Neuronal stem cell (in vitro differentiated cells): ENCODE measurements around the gene DNAJC6.
"Not testable (repeated sequence)": the region's sequence is repeated elsewhere in the genome, so short reads cannot be mapped to it uniquely, and the experiment has no call there.

Source experiments
- DNase-seq: peaks from one replicate; pipeline ENCODE4 v3.0.0-alpha.2; 2013; ENCODE audit warnings: low spot score
- H2AFZ ChIP-seq: one replicate; pipeline ENCODE4 v1.6.1; 2013; ENCODE audit warnings: mild to moderate bottlenecking, low read length, inconsistent platforms
- H2AK5ac ChIP-seq: 2 replicates; pipeline ENCODE4 v1.6.1; 2013; ENCODE audit warnings: low read depth, mild to moderate bottlenecking, inconsistent platforms, low read length, moderate library complexity, mixed read lengths
- H2BK120ac ChIP-seq: 2 replicates; pipeline ENCODE4 v1.6.1; 2013; ENCODE audit warnings: low read depth, mild to moderate bottlenecking, inconsistent platforms, low read length, moderate library complexity, mixed read lengths
- H2BK12ac ChIP-seq: one replicate; pipeline ENCODE4 v1.6.1; 2013; ENCODE audit warnings: low read length, inconsistent platforms
- H2BK15ac ChIP-seq: 2 replicates; pipeline ENCODE4 v1.6.1; 2013; ENCODE audit warnings: mild to moderate bottlenecking, low read length, inconsistent platforms, mixed read lengths
- H2BK5ac ChIP-seq: one replicate; pipeline ENCODE4 v1.6.1; 2013; ENCODE audit warnings: inconsistent platforms, mild to moderate bottlenecking, low read length, moderate library complexity
- H3K14ac ChIP-seq: one replicate; pipeline ENCODE4 v1.6.1; 2013; ENCODE audit warnings: low read length, inconsistent platforms
- H3K18ac ChIP-seq: 2 replicates; pipeline ENCODE4 v1.6.1; 2013; ENCODE audit warnings: low read length, inconsistent platforms
- H3K23ac ChIP-seq: 2 replicates; pipeline ENCODE4 v1.6.1; 2013; ENCODE audit warnings: low read depth, mild to moderate bottlenecking, mixed read lengths, low read length, inconsistent platforms; ENCODE audit not compliant: poor library complexity
- H3K27ac ChIP-seq: replicated peaks from 3 replicates; pipeline ENCODE4 v1.5.1; 2013; ENCODE audit warnings: low read length, inconsistent platforms
- H3K27me3 ChIP-seq, 3 experiments: 2 replicates each; pipeline ENCODE4 v1.6.1; 2013; ENCODE audit warnings: low read length in 3 of 3, mild to moderate bottlenecking in 2 of 3, inconsistent platforms in 1 of 3, low read depth in 1 of 3, mixed read lengths in 1 of 3, moderate library complexity in 1 of 3; ENCODE audit not compliant: control insufficient read depth in 3 of 3, insufficient read depth in 3 of 3
- H3K36me3 ChIP-seq, 2 donors: replicated peaks in 1 of 2; 2 replicates each; pipeline ENCODE4 v1.6.1; 2013; ENCODE audit warnings: low read length in 2 of 2; ENCODE audit not compliant: control insufficient read depth in 2 of 2, insufficient read depth in 2 of 2
- H3K4ac ChIP-seq: 2 replicates; pipeline ENCODE4 v1.6.1; 2013; ENCODE audit warnings: inconsistent platforms, mild to moderate bottlenecking, low read length, moderate library complexity
- H3K4me1 ChIP-seq, 2 donors: 1 replicate in 1 of 2; 2 replicates in 1 of 2; pipeline ENCODE4 v1.6.1; 2013; ENCODE audit warnings: low read length in 2 of 2, low read depth in 1 of 2; ENCODE audit not compliant: control insufficient read depth in 2 of 2, insufficient read depth in 1 of 2
- H3K4me2 ChIP-seq: one replicate; pipeline ENCODE4 v1.6.1; 2013; ENCODE audit warnings: mild to moderate bottlenecking, low read length, inconsistent platforms; ENCODE audit not compliant: insufficient read depth, poor library complexity, severe bottlenecking
- H3K4me3 ChIP-seq, 2 donors: 2 replicates each; pipeline ENCODE4 v1.5.1; 2013; ENCODE audit warnings: low read length in 2 of 2, mild to moderate bottlenecking in 2 of 2, inconsistent platforms in 1 of 2, moderate library complexity in 1 of 2
- H3K79me1 ChIP-seq: one replicate; pipeline ENCODE4 v1.6.1; 2013; ENCODE audit warnings: low read depth, mild to moderate bottlenecking, inconsistent platforms, low read length, moderate library complexity
- H3K9ac ChIP-seq: one replicate; pipeline ENCODE4 v1.6.1; 2013; ENCODE audit warnings: mild to moderate bottlenecking, low read depth, low read length, inconsistent platforms; ENCODE audit not compliant: poor library complexity
- H3K9me3 ChIP-seq, 2 donors: replicated peaks in 1 of 2; 2 replicates each; pipeline versions ENCODE3 to v1.6.1; 2013; ENCODE audit warnings: low read length in 2 of 2, mild to moderate bottlenecking in 2 of 2, inconsistent platforms in 1 of 2, low read depth in 1 of 2, mixed read lengths in 1 of 2, moderate library complexity in 1 of 2; ENCODE audit not compliant: control insufficient read depth in 2 of 2, insufficient read depth in 1 of 2
- H4K8ac ChIP-seq: one replicate; pipeline ENCODE4 v1.6.1; 2013; ENCODE audit warnings: low read depth, mild to moderate bottlenecking, inconsistent platforms, low read length, moderate library complexity
- H4K91ac ChIP-seq: one replicate; pipeline ENCODE4 v1.6.1; 2013; ENCODE audit warnings: low read length, low read depth, mild to moderate bottlenecking, inconsistent platforms; ENCODE audit not compliant: poor library complexity
- WGBS, 2 donors: extraction: QIAGEN DNeasy Blood & Tissue Kit; methylation state at CpG; one replicate each; pipeline ENCODE4 v1.1.7; 2013; ENCODE audit warnings: missing lambda C conversion rate in 2 of 2, mixed read lengths in 1 of 2; ENCODE audit not compliant: insufficient read length in 2 of 2, insufficient replicate concordance in 1 of 2; ENCODE audit errors: extremely low coverage in 2 of 2; 5-methylcytosine and 5-hydroxymethylcytosine counted together

The DNAJC6 gene

DNA sequence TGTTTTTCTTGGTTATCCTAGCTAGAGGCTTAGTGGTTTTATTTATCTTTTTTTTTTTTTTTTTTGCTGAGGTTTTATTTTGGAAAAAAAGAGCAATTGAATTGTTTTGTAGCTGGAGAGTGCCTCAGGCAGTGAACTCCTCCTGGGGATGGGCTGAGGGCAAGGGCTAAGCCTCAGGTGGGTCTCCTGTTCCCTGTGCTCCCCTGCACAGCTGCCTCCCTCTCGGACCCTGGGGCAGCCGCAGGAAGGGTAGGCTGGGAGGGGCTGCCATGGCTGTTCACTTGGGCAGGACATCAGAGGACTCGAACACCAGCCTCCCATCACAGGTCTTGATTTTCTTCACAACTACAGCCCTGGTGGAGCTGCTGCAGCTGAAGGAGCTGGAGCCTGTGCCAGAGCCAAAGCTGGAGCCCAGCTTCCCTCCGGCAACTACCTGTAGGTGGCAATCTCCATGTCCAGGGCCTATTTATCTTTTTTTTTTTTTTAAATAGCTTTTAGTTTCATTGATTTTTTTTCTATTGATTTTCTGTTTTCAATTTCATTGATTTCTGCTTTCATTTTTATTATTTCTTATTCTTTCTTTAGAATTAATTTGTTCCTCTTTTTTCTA is 140.0 kb downstream of the DNAJC6 start:
- H3K14ac ChIP-seq = no peak overlapping the region
- H2BK12ac ChIP-seq = no peak overlapping the region
- no peak overlapping the region for H3K27ac ChIP-seq
- no peaks in the 10 kb centered on the region for H3K36me3 ChIP-seq
- H2BK5ac ChIP-seq = no peak overlapping the region
- peak overlapping the region; percentile 25 for H2AK5ac ChIP-seq
- no peak overlapping the region for H3K9ac ChIP-seq
- no peaks in the 10 kb centered on the region for H3K27me3 ChIP-seq
- H3K18ac ChIP-seq = no peak overlapping the region
- no peak overlapping the region for H3K4ac ChIP-seq
- no peak overlapping the region for H2AFZ ChIP-seq
- no peaks in the 10 kb centered on the region for H3K4me1 ChIP-seq
- H3K4me2 ChIP-seq = no peak overlapping the region
- no peak overlapping the region for H4K8ac ChIP-seq
- H3K9me3 ChIP-seq = no peaks in the 10 kb centered on the region
- peak overlapping the region in 1 of 2 donors; percentile 10 for H3K4me3 ChIP-seq
- no peak overlapping the region for H3K23ac ChIP-seq
- WGBS, 2 donors = no CpG with 5 or more reads among the region's 4 CpGs
- H2BK15ac ChIP-seq = no peak overlapping the region
- no peak overlapping the region for H4K91ac ChIP-seq
- no peak for DNase-seq
- no peak overlapping the region for H2BK120ac ChIP-seq
- no peaks in the 10 kb centered on the region for H3K79me1 ChIP-seq

DNA sequence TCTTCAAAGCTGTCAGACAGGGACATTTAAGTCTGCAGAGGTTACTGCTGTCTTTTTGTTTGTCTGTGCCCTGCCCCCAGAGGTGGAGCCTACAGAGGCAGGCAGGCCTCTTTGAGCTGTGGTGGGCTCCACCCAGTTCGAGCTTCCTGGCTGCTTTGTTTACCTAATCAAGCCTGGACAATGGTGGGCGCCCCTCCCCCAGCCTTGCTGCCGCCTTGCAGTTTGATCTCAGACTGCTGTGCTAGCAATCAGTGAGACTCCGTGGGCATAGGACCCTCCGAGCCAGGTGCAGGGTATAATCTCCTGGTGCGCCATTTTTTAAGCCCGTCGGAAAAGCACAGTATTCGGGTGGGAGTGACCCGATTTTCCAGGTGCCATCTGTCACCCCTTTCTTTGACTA is 146.3 kb downstream of the DNAJC6 start:
- not testable (repeated sequence) for H4K91ac ChIP-seq, H3K23ac ChIP-seq, H3K27me3 ChIP-seq

DNA sequence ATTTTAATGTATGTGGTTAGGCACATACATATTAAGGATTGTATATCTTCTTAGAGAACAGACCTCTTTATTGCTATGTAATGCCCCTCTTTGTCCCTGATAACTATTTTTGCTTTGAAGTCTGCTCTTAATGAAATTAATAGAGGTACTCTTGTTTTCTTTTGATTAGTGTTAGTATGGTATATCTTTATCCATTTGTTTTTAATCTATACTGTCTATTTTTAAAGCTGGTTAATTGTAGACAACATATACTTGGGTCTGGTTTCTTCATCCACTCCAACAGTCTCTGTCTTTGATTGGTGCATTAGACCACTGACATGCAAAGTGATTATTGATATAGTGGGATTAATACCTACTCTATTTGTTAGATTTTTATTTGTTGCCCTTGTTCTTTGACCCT is 147.1 kb downstream of the DNAJC6 start:
- no peaks in the 10 kb centered on the region for H3K79me1 ChIP-seq
- H3K36me3 ChIP-seq = no peaks in the 10 kb centered on the region
- no peak overlapping the region for H2BK15ac ChIP-seq
- no peak overlapping the region for H3K23ac ChIP-seq
- no peak overlapping the region for H4K8ac ChIP-seq
- H2BK12ac ChIP-seq = no peak overlapping the region
- no peak overlapping the region for H3K4me3 ChIP-seq
- H3K27ac ChIP-seq = no peak overlapping the region
- H3K4me2 ChIP-seq = no peak overlapping the region
- H3K4me1 ChIP-seq = peaks cover 0 to 2% of the 10 kb centered on the region in 2 donors
- no peak overlapping the region for H3K14ac ChIP-seq
- no peak overlapping the region for H2AK5ac ChIP-seq
- H3K4ac ChIP-seq = no peak overlapping the region
- H3K27me3 ChIP-seq = no peaks in the 10 kb centered on the region
- no peak overlapping the region for H3K18ac ChIP-seq
- H3K9me3 ChIP-seq = no peaks in the 10 kb centered on the region
- H4K91ac ChIP-seq = no peak overlapping the region
- H3K9ac ChIP-seq = no peak overlapping the region
- no peak overlapping the region for H2BK120ac ChIP-seq
- H2BK5ac ChIP-seq = no peak overlapping the region
- no peak for DNase-seq
- no peak overlapping the region for H2AFZ ChIP-seq

More for the DNA sequence above, 146.3 kb downstream of the DNAJC6 start:
- H2BK120ac ChIP-seq, H4K8ac ChIP-seq, H3K14ac ChIP-seq, H3K9me3 ChIP-seq, DNase-seq, H3K27ac ChIP-seq, H3K4me3 ChIP-seq, H2BK15ac ChIP-seq, H3K79me1 ChIP-seq, H2BK5ac ChIP-seq, H3K4me1 ChIP-seq, H2AK5ac ChIP-seq, H3K4ac ChIP-seq, H3K36me3 ChIP-seq, H3K4me2 ChIP-seq, H2BK12ac ChIP-seq, H3K9ac ChIP-seq, H3K18ac ChIP-seq, H2AFZ ChIP-seq: not testable (repeated sequence)
- WGBS, 2 donors = no CpG with 5 or more reads among the region's 10 CpGs

DNA sequence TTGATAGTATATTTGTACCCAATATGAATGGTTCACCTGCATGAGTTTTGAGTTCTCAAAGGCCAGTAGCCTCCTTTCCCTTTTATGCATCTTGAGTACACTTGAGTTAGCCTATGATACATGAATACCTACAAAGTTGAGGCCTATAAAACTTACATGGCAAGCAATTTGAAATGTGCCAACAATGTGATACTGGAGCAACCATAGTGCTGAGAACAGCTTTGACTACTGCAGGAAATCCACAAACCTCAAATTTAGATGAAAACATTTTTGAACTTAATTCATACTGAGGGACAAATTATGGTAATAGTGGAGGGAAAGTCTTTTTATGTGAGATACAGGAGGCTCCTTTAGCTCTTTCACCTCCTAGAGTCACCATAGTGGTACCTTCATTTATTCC is 148.5 kb downstream of the DNAJC6 start:
- peaks cover 0 to 2% of the 10 kb centered on the region in 2 donors for H3K4me1 ChIP-seq
- H3K9me3 ChIP-seq = no peaks in the 10 kb centered on the region
- no peak overlapping the region for H3K23ac ChIP-seq
- no peaks in the 10 kb centered on the region for H3K27me3 ChIP-seq
- H2AFZ ChIP-seq = no peak overlapping the region
- H2BK12ac ChIP-seq = no peak overlapping the region
- no peak overlapping the region for H3K27ac ChIP-seq
- no peak for DNase-seq
- no peaks in the 10 kb centered on the region for H3K36me3 ChIP-seq
- no peak overlapping the region for H4K8ac ChIP-seq
- no peaks in the 10 kb centered on the region for H3K79me1 ChIP-seq
- no peak overlapping the region for H3K4ac ChIP-seq
- H3K9ac ChIP-seq = no peak overlapping the region
- no peak overlapping the region for H3K4me3 ChIP-seq
- no peak overlapping the region for H3K4me2 ChIP-seq
- no peak overlapping the region for H4K91ac ChIP-seq
- H3K14ac ChIP-seq = no peak overlapping the region
- H2AK5ac ChIP-seq = no peak overlapping the region
- no peak overlapping the region for H2BK120ac ChIP-seq
- H2BK5ac ChIP-seq = no peak overlapping the region
- no peak overlapping the region for H3K18ac ChIP-seq
- H2BK15ac ChIP-seq = no peak overlapping the region
